Activated CD8-positive, alpha-beta memory T cell treated with anti-CD3 and anti-CD28 coated beads, Interleukin-2, amount 10 ng/mL, durations not matched to agents 7 days and 5 days (primary cell): Measurements from ENCODE around the gene SOX15. TPM values are rescaled to one million over a fixed set of nuclear protein-coding genes. Genes with fewer than 3 reads are reported as not detected.

Experiments
- ATAC-seq: fragments of 150-1000 bp; cut with Tn5 transposase; one replicate; pipeline ENCODE4 v1.10.0; 2021; ENCODE audit warnings: moderate library complexity
- CTCF ChIA-PET: fragments of 350-600 bp; sonication (Branson Sonifier 250); formaldehyde crosslinking; loops from one replicate; lab custom pipeline; 2021; ENCODE audit warnings: antibody characterized with exemption; lab: Charles Lee
- DNase-seq: peaks from one replicate; pipeline ENCODE4 v3.0.0-alpha.2; 2020
- H3K27ac Mint-ChIP-seq: one replicate; pipeline ENCODE4 v1.8.0; 2021; ENCODE audit warnings: mild to moderate bottlenecking, mixed read lengths
- H3K27me3 Mint-ChIP-seq: one replicate; pipeline ENCODE4 v1.8.0; 2021; ENCODE audit warnings: mixed read lengths
- H3K36me3 Mint-ChIP-seq: one replicate; pipeline ENCODE4 v1.8.0; 2021; ENCODE audit warnings: mild to moderate bottlenecking, mixed read lengths
- H3K4me1 Mint-ChIP-seq: one replicate; pipeline ENCODE4 v1.8.0; 2021; ENCODE audit warnings: mixed read lengths
- H3K4me3 Mint-ChIP-seq: one replicate; pipeline ENCODE4 v1.8.0; 2021; ENCODE audit warnings: mild to moderate bottlenecking, moderate library complexity, mixed read lengths
- H3K9me3 Mint-ChIP-seq: one replicate; pipeline ENCODE4 v1.8.0; 2022; ENCODE audit warnings: low read depth, mixed read lengths
- total RNA-seq, 2 experiments: library from RNA; stranded (reverse); gene quantifications; one replicate each; pipeline ENCODE4 v1.2.3, GENCODE V29; 2021

The SOX15 gene
- total RNA-seq, 2 experiments from 2014 or later, result 0.21 to 0.35 TPM

- no peaks in the 10 kb centered on the region for H3K27me3 Mint-ChIP-seq
- no peaks in the 10 kb centered on the region for H3K4me1 Mint-ChIP-seq
- H3K27ac Mint-ChIP-seq, result no peak overlapping the region
- ATAC-seq, result no peak
- no peaks in the 10 kb centered on the region for H3K9me3 Mint-ChIP-seq
- H3K4me3 Mint-ChIP-seq, result no peak overlapping the region
- DNase-seq, result no peak
- H3K36me3 Mint-ChIP-seq, result peaks cover 43% of the 10 kb centered on the region
- CTCF ChIA-PET, result interaction anchor here (0.9 to 1.1 kb wide), 3 partner anchors 14 to 77 kb away, joined by 3 read pairs; no protein-coding TSS in a partner anchor
Observed at GRCh38 chr17:7592422-7593021, 2.6 kb upstream of the SOX15 start.

GRCh38 chr17:7591596-7591995 lies 1.7 kb upstream of the SOX15 start:
- Mint-ChIP-seq H3K4me1 (peaks cover under 1% of the 10 kb centered on the region), H3K36me3 (peaks cover 45% of the 10 kb centered on the region), H3K4me3 (no peak overlapping the region), H3K27me3 (no peaks in the 10 kb centered on the region), H3K27ac (no peak overlapping the region), H3K9me3 (no peaks in the 10 kb centered on the region)
- ATAC-seq, result no peak
- DNase-seq, result no peak
- CTCF ChIA-PET, result interaction anchor here (1.1 kb wide), 1 partner anchor 31 kb away, joined by 3 read pairs; no protein-coding TSS in a partner anchor

GRCh38 chr17:7590743-7591142 lies 849 bp upstream of the SOX15 start:
- Mint-ChIP-seq H3K4me3 (no peak overlapping the region), H3K27ac (peak overlapping the region; percentile 56), H3K4me1 (peaks cover 6% of the 10 kb centered on the region), H3K36me3 (peaks cover 41% of the 10 kb centered on the region), H3K9me3 (no peaks in the 10 kb centered on the region), H3K27me3 (no peaks in the 10 kb centered on the region)
- DNase-seq (no peak), ATAC-seq (no peak)
- CTCF ChIA-PET, result interaction anchor here (2.0 to 9.7 kb wide), 3 partner anchors 23 to 96 kb away, joined by 14 to 81 read pairs (median 20); partner anchors contain the start of genes FXR2, SENP3, TP53 and WRAP53

GRCh38 chr17:7589204-7589868 lies 558 bp downstream of the SOX15 start:
- CTCF ChIA-PET, result interaction anchor here (0.5 to 9.7 kb wide), 40 partner anchors 9 to 307 kb away, joined by 3 to 81 read pairs (median 4); partner anchors contain the start of genes ATP1B2, CD68, FXR2 and POLR2A
- no peak overlapping the region for H3K4me3 Mint-ChIP-seq
- H3K27me3 Mint-ChIP-seq, result no peaks in the 10 kb centered on the region
- H3K4me1 Mint-ChIP-seq, result peaks cover 17% of the 10 kb centered on the region
- no peak overlapping the region for H3K27ac Mint-ChIP-seq
- DNase-seq (peak; percentile 73), ATAC-seq (peak; percentile 77)
- H3K36me3 Mint-ChIP-seq, result peaks cover 37% of the 10 kb centered on the region
- H3K9me3 Mint-ChIP-seq, result no peaks in the 10 kb centered on the region

GRCh38 chr17:7588553-7589203 lies 1.2 kb downstream of the SOX15 start:
- Mint-ChIP-seq H3K4me3 (no peak overlapping the region), H3K9me3 (no peaks in the 10 kb centered on the region), H3K4me1 (peaks cover 18% of the 10 kb centered on the region), H3K27me3 (no peaks in the 10 kb centered on the region), H3K36me3 (peaks cover 32% of the 10 kb centered on the region), H3K27ac (no peak overlapping the region)
- DNase-seq (no peak), ATAC-seq (no peak)
- CTCF ChIA-PET, result interaction anchor here (0.5 to 9.7 kb wide), 32 partner anchors 8 to 306 kb away, joined by 3 to 81 read pairs (median 4); partner anchors contain the start of genes ATP1B2, CD68, FXR2 and POLR2A

GRCh38 chr17:7587420-7588151 lies 2.3 kb downstream of the SOX15 start:
- CTCF ChIA-PET, result interaction anchor here (1.7 to 9.7 kb wide), 2 partner anchors 27 to 99 kb away, joined by 6 to 81 read pairs; partner anchors contain the start of genes TP53 and WRAP53
- no peak for DNase-seq
- Mint-ChIP-seq H3K27ac (no peak overlapping the region), H3K4me3 (no peak overlapping the region), H3K9me3 (no peaks in the 10 kb centered on the region), H3K4me1 (peaks cover 24% of the 10 kb centered on the region), H3K27me3 (no peaks in the 10 kb centered on the region), H3K36me3 (peaks cover 24% of the 10 kb centered on the region)
- ATAC-seq, result no peak

GRCh38 chr17:7586673-7587419 lies 3.0 kb downstream of the SOX15 start:
- no peak overlapping the region for H3K4me3 Mint-ChIP-seq
- H3K36me3 Mint-ChIP-seq, result peaks cover 24% of the 10 kb centered on the region
- DNase-seq, result no peak
- no peak for ATAC-seq
- CTCF ChIA-PET, result interaction anchor here (1.0 to 9.7 kb wide), 3 partner anchors 26 to 100 kb away, joined by 3 to 81 read pairs (median 6); partner anchors contain the start of genes FXR2, TP53 and WRAP53
- H3K27ac Mint-ChIP-seq, result no peak overlapping the region
- H3K27me3 Mint-ChIP-seq, result no peaks in the 10 kb centered on the region
- H3K9me3 Mint-ChIP-seq, result no peaks in the 10 kb centered on the region
- H3K4me1 Mint-ChIP-seq, result peaks cover 31% of the 10 kb centered on the region

- DNase-seq (peak; percentile 97), ATAC-seq (peak; percentile 81)
- H3K27me3 Mint-ChIP-seq, result no peaks in the 10 kb centered on the region
- H3K4me1 Mint-ChIP-seq, result peaks cover 62% of the 10 kb centered on the region
- peak within 1 kb of the TSS; percentile 84 for H3K4me3 Mint-ChIP-seq
- H3K27ac Mint-ChIP-seq, result peak within 1 kb of the TSS; percentile 99
- CTCF ChIA-PET, result interaction anchor here (0.8 to 9.7 kb wide), 12 partner anchors 8 to 147 kb away, joined by 3 to 81 read pairs (median 4); partner anchors contain the start of genes ATP1B2, FXR2, SENP3 and TP53
- no peaks in the 10 kb centered on the region for H3K9me3 Mint-ChIP-seq
- H3K36me3 Mint-ChIP-seq, result peaks cover 33% of the 10 kb centered on the region
Observed at GRCh38 chr17:7583253-7584109, 6.4 kb downstream of the SOX15 start, which contains the start of gene MPDU1. TSS of gene MPDU1 (plus strand) at chr17:7583852. CDS start at chr17:7583863, 11 bp downstream.

GRCh38 chr17:7582396-7583252 lies 7.3 kb downstream of the SOX15 start:
- Mint-ChIP-seq H3K4me1 (peaks cover 70% of the 10 kb centered on the region), H3K27ac (peak overlapping the region; percentile 99), H3K9me3 (no peaks in the 10 kb centered on the region), H3K27me3 (no peaks in the 10 kb centered on the region), H3K36me3 (peaks cover 40% of the 10 kb centered on the region), H3K4me3 (peak overlapping the region; percentile 84)
- DNase-seq, result no peak
- no peak for ATAC-seq
- CTCF ChIA-PET, result interaction anchor here (1.0 to 9.7 kb wide), 4 partner anchors 7 to 104 kb away, joined by 3 to 81 read pairs (median 22); partner anchors contain the start of genes SENP3, TP53 and WRAP53

GRCh38 chr17:7580604-7581575 lies 9.0 kb downstream of the SOX15 start:
- H3K36me3 Mint-ChIP-seq, result peaks cover 52% of the 10 kb centered on the region
- DNase-seq (no peak), ATAC-seq (no peak)
- H3K27me3 Mint-ChIP-seq, result no peaks in the 10 kb centered on the region
- CTCF ChIA-PET, result interaction anchor here (0.9 to 1.4 kb wide), 4 partner anchors 8 to 107 kb away, joined by 3 to 9 read pairs (median 4); partner anchors contain the start of genes SENP3 and TP53
- peak overlapping the region; percentile 27 for H3K4me3 Mint-ChIP-seq
- peak overlapping the region; percentile 92 for H3K27ac Mint-ChIP-seq
- no peaks in the 10 kb centered on the region for H3K9me3 Mint-ChIP-seq
- H3K4me1 Mint-ChIP-seq, result peaks cover 83% of the 10 kb centered on the region
